Measurements from ENCODE around the gene MED19.
"Not testable (repeated sequence)": the region's sequence is repeated elsewhere in the genome, so short reads cannot be mapped to it uniquely, and the experiment has no call there.

Gene MED19, protein sequence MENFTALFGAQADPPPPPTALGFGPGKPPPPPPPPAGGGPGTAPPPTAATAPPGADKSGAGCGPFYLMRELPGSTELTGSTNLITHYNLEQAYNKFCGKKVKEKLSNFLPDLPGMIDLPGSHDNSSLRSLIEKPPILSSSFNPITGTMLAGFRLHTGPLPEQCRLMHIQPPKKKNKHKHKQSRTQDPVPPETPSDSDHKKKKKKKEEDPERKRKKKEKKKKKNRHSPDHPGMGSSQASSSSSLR

DNA sequence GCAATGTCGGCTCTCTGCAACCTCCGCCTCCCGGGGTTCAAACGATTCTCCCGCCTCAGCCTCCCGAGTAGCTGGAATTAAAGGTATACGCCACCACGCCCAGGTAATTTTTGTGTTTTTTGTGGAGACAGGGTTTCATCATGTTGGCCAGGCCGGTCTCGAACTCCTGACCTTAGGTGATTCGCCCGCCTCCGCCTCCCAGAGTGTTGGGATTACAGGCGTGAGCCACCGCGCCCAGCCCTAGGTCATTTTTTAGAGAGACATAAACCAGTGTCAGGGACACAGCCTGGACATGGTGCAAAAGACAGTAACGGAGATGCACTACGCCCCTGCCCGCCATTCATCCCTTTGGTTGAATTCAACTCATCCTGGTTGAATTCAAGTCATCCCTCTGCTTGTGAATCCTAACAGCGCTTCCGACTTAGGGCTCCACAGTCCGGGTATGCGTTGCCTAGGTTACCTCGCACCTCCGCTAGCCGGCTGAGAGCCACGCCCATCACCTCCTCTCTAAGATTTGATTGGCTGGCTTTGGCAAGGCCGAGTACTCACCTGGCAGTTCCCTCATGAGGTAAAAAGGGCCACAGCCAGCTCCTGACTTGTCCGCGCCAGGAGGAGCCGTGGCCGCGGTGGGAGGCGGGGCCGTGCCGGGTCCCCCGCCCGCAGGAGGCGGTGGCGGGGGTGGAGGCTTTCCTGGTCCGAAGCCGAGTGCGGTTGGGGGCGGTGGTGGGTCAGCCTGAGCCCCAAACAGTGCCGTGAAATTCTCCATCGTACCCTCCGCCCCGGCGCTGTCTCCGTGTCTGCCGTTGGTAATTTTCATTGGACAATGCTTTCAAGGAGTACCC lies at the start of gene MED19:
TSS of gene MED19 (minus strand) at position 802 of the 842 bp plus-strand sequence. CDS start at position 766, 36 bp downstream.
- peak; percentile 63 for DNase-seq

DNA sequence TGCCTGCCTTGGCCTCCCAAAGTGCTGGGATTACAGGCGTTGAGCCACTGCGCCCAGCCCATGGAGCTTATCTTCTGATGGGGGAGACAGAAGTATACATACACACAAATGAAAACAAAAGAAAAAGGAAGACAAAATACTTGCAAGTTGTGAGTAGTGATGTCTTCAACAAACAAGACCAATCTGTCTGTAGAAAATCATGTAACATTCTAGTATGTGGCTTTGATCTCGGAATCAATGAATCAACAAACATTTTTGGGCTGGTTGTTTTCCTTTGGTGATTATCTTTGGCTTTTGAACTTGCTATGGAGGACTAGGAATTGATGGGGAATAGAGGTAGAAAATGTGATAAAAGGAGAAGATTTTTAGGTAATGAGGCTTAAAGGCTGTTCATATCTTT lies 46.2 kb upstream of the MED19 start:
- DNase-seq = no peak

- no peak for DNase-seq
Measured at GRCh38 chr11:57752954-57753353, 40.9 kb upstream of the MED19 start.

DNA sequence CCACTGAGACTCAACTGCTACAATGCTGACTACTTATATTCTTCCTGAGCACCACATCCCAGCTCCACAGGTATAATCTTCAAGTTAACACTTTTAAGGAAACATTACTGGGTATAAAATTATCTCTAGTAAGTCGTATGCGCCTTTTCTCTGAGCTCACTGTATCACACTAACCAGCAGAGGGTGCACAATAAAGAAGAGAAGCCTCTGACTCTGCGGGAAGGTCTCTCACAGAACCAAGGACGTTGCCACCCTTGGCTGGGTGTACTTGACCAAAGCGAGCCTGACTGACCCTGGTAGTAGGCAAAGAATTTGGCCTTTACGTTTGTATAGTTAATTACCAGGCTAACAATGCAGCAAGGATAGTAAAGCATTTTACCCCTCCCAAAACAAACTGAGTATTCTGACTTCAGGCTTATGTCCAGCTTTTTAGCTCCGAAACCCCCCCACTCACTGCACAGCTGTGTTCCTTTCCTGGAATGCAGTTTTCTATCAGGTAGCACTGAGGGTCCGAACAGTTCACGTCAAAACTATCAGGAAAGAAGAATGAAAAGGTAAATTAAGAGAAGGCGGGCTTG lies 39.8 kb upstream of the MED19 start, which contains the start of gene BTBD18:
TSS of gene BTBD18 (minus strand) at position 144 of the 578 bp plus-strand sequence. CDS start 631 bp downstream, outside the sequence.
- no peak for DNase-seq

- DNase-seq = no peak
Measured at GRCh38 chr11:57751176-57751575, 39.2 kb upstream of the MED19 start.

GRCh38 chr11:57746920-57747319 lies 34.9 kb upstream of the MED19 start:
- no peak for DNase-seq

DNA sequence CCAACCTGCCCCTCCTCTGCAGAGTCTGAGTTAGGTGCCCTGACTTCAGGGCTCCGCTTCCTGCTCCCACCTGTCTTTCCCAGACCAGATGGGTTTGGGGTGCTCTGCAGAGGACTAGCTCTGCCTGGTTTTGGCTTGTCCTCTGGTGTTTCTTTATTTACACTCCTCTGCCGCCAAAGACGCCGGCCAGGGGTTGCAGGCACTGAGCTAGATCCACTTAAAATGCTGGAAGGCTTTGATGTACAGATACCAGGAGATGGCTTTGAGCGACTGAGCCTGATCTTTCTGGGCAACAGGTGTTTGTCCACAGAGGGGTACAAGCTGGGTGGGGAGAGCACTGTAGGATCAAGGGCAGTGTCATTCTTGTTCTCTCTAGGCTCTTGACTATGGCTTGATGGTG lies 33.2 kb upstream of the MED19 start:
- no peak for DNase-seq

GRCh38 chr11:57744357-57744756 lies 32.3 kb upstream of the MED19 start:
- no peak for DNase-seq

GRCh38 chr11:57742087-57742452 lies 30.1 kb upstream of the MED19 start:
- no peak for DNase-seq

- DNase-seq = peak; percentile 89
Measured at GRCh38 chr11:57741132-57742086, 29.4 kb upstream of the MED19 start, which contains the start of gene SELENOH. Gene SELENOH (plus strand): TSS chr11:57741491. CDS start chr11:57741596, 105 bp downstream.

- DNase-seq = no peak
Measured at GRCh38 chr11:57735619-57736298, 23.7 kb upstream of the MED19 start.

DNA sequence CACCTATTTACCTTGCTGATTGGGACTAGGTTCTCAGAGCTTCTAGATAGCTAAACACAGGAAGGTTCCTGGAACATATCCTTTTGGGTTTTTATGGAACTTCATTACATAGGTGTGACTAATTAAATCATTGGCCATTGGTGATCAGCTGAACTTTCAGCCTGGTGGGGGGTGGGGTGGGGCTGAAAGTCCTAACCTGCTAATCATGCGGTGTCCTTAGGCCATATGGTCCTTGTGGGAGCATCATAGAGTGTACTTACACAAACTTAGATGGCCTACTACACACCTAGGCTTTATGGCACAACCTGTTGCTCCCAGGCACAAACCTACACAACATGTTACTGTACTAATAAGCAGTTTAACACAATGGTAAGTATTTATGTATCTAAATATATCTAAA lies 20.6 kb upstream of the MED19 start:
- DNase-seq = no peak

- DNase-seq = no peak
Measured at GRCh38 chr11:57729479-57729878, 17.5 kb upstream of the MED19 start.

GRCh38 chr11:57728829-57729228 lies 16.8 kb upstream of the MED19 start:
- no peak for DNase-seq

DNA sequence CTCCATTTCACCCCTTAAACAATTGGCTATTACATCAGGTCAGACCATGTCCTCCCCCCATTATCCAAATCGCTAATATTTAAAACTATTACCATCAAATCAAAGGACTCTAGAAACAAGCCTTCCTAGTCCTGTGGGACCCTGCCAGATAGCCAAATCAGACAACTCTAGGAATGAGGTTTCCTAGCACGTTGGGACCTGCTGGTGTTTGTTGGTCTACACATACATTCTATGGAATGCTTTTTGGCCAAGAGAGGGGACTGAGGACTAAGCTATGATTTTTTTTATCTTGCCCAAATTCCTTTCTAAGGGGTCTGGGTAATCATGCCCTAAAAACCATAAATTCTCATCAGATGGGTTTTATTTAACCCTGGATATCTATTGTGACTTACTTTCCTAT lies 15.2 kb upstream of the MED19 start:
- no peak for DNase-seq

DNA sequence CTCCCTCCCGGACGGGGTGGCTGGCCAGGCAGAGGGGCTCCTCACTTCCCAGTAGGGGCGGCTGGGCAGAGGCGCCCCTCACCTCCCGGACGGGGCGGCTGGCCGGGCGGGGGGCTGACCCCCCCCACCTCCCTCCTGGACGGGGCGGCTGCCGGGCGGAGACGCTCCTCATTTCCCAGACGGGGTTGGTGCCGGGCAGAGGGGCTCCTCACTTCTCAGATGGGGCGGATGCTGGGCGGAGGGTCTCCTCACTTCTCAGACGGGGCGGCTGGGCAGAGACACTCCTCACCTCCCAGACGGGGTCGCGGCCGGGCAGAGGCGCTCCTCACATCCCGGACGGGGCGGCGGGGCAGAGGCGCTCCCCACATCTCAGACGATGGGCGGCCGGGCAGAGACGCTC lies 4.7 kb upstream of the MED19 start:
- not testable (repeated sequence) for DNase-seq

DNA sequence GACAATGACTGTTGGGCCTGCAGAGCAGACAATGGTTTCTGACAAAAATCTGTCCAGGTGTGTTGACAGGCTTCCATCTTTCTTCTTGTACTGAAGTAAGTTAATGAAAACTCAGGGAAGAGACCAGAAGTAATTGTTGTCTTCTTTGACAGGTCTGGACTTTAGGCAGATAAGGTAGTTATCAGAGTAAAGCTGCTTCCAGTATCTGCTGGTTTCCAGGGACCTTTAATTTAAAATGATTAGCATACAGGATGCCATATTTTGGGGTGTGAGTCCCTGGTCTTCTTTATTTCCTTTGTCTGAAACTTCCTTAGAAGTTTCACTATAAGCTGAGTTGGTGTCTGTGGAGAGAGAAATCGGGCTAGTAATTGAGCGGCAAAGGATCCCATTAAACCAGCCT lies 1.8 kb upstream of the MED19 start:
- no peak for DNase-seq

DNA sequence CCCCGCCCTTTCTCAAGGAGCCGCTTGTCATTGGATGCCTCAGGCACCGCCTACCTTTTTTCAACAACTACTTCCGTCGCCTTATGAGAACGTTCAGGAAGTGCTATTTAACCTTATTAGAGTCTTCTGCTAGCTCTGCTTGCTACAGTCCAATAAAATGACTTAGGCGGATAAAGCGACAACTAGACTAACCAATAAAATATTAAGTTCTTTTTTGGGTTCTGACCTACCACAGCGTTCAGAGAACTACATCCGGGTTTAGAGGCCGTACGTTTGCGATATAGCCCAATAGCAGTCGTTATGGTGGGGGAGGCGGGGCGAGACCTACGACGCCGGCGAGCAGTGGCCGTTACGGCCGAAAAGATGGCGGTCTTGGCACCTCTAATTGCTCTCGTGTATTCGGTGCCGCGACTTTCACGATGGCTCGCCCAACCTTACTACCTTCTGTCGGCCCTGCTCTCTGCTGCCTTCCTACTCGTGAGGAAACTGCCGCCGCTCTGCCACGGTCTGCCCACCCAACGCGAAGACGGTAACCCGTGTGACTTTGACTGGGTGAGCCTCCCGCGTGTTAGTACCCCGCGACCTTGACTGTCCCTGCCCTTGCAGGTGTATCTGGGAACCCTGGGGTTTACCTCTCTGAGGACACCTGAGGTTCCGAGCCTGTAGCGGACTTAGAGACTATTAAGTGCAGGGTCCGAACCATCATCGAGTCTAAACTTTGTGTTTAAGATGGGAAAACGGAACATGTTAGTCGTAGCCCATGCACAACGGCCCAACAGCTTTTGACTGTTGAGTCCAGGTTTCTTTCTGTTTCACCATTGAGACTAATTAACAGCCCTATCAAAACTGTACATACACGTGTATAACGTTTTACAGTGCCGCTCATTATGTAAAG lies 488 bp upstream of the MED19 start, which contains the start of gene TMX2:
TSS of gene TMX2 (plus strand) at position 338 of the 895 bp plus-strand sequence. CDS start at position 364, 26 bp downstream.
- peak; percentile 90 for DNase-seq

DNA sequence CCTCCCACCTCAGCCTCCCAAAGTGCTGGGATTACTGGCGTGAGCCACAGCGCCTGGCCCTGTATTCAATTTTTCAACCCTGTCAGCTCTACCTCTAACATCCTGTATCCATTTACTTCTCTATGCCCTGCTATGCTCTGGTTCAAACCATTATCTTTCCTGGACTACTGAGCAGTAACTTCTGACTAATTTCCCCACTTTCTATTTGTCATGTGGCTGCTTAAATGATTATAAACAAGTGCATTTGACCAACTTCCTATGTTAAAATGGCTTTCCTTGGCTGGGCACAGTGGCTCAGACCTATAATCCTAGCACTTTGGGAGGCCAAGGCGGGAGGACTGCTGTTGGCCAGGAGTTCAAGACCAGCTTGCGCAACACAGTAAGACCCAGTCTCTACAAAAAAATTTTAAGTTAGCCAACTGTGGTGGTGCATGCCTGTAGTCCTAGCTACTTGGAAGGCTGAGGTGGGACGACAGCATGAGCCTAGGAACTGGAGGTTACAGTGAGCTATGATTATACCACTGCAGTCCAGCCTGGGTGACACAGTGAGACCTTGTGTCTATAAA lies 2.1 kb downstream of the MED19 start:
- no peak for DNase-seq

GRCh38 chr11:57705432-57705831 lies 6.6 kb downstream of the MED19 start:
- not testable (repeated sequence) for DNase-seq
